HG03025 (cell line): ENCODE measurements around the gene SLC7A4.
"Not testable (repeated sequence)": the region's sequence is repeated elsewhere in the genome, so short reads cannot be mapped to it uniquely, and the experiment has no call there.

Source experiments
- ATAC-seq: cut with Tn5 transposase; IDR thresholded peaks from one replicate; pipeline ENCODE4 v1.9.1; 2021; ENCODE audit warnings: mild to moderate bottlenecking, moderate library complexity; ENCODE audit not compliant: unreplicated experiment, low FRiP score

Gene SLC7A4

GRCh38 chr22:21064917-21065864, 32.8 kb upstream of the SLC7A4 start:
- ATAC-seq, result no peak

GRCh38 chr22:21064425-21064824, 32.1 kb upstream of the SLC7A4 start:
- not testable (repeated sequence) for ATAC-seq

- ATAC-seq, result not testable (repeated sequence)
Measured at GRCh38 chr22:21061660-21062321, 29.4 kb upstream of the SLC7A4 start.

GRCh38 chr22:21060363-21060762, 28.0 kb upstream of the SLC7A4 start:
- not testable (repeated sequence) for ATAC-seq

GRCh38 chr22:21055880-21056319, 23.5 kb upstream of the SLC7A4 start:
- no peak for ATAC-seq

GRCh38 chr22:21055564-21055834, 23.1 kb upstream of the SLC7A4 start:
- ATAC-seq, result no peak

GRCh38 chr22:21054714-21055563, 22.6 kb upstream of the SLC7A4 start:
- no peak for ATAC-seq

- ATAC-seq, result no peak
Measured at GRCh38 chr22:21054046-21054713, 21.8 kb upstream of the SLC7A4 start.

- no peak for ATAC-seq
Measured at GRCh38 chr22:21052715-21053459, 20.5 kb upstream of the SLC7A4 start.

- ATAC-seq, result no peak
Measured at GRCh38 chr22:21051831-21052400, 19.6 kb upstream of the SLC7A4 start.

- ATAC-seq, result no peak
Measured at GRCh38 chr22:21051145-21051830, 18.9 kb upstream of the SLC7A4 start.

- not testable (repeated sequence) for ATAC-seq
Measured at GRCh38 chr22:21048965-21049364, 16.6 kb upstream of the SLC7A4 start.

GRCh38 chr22:21048448-21048847, 16.1 kb upstream of the SLC7A4 start:
- ATAC-seq, result not testable (repeated sequence)

- no peak for ATAC-seq
Measured at GRCh38 chr22:21047730-21048129, 15.4 kb upstream of the SLC7A4 start.

GRCh38 chr22:21047035-21047661, 14.8 kb upstream of the SLC7A4 start:
- no peak for ATAC-seq

GRCh38 chr22:21045585-21046294, 13.4 kb upstream of the SLC7A4 start, which contains the start of gene LRRC74B:
Gene LRRC74B, plus strand, starts transcription at chr22:21045946. Its CDS starts 41 bp downstream, at chr22:21045987.
- ATAC-seq, result peak; percentile 64

- no peak for ATAC-seq
Measured at GRCh38 chr22:21044931-21045584, 12.7 kb upstream of the SLC7A4 start.
